Ovary (tissue), 9 donors: Measurements from ENCODE around the gene TMEM139. TPM values are rescaled to one million over a fixed set of nuclear protein-coding genes. Genes with fewer than 3 reads are reported as not detected.

ENCODE experiments used
- DNase-seq, 5 donors: peaks; one replicate each; pipeline ENCODE4 v3.0.0-alpha.2; 2019 to 2020
- H3K27ac ChIP-seq, 2 donors: fragments of 200-600 bp; one replicate each; pipeline versions ENCODE4 v1.5.1 to v1.8.0; 2019 to 2022
- H3K27me3 ChIP-seq: fragments of 200-600 bp; one replicate; pipeline ENCODE4 v1.8.0; 2022
- H3K36me3 ChIP-seq: fragments of 200-600 bp; sonication (generic); one replicate; pipeline ENCODE4 v1.5.1; 2019
- H3K4me1 ChIP-seq: one replicate; pipeline ENCODE4 v1.8.1; 2013; ENCODE audit warnings: mild to moderate bottlenecking, moderate library complexity; ENCODE audit not compliant: insufficient read depth
- H3K4me3 ChIP-seq: fragments of 200-600 bp; sonication (generic); one replicate; pipeline ENCODE4 v1.5.1; 2017
- H3K9me3 ChIP-seq, 2 donors: fragments of 200-600 bp in 1 of 2; sonication (generic) in 1 of 2; one replicate each; pipeline versions ENCODE4 v1.5.1 to v1.8.1; 2013 to 2019; ENCODE audit warnings: mild to moderate bottlenecking in 1 of 2, moderate library complexity in 1 of 2
- EP300 ChIP-seq: sonication (generic); formaldehyde crosslinking; IDR thresholded peaks from one replicate; pipeline ENCODE4 v1.6.1; 2017; ENCODE audit warnings: antibody characterized with exemption
- POLR2A ChIP-seq: fragments of 450-650 bp; IDR thresholded peaks from one replicate; pipeline ENCODE4 v1.6.1; 2017; ENCODE audit warnings: antibody characterized with exemption, mild to moderate bottlenecking, moderate library complexity
- WGBS, 3 donors: extraction: QIAGEN DNeasy Blood & Tissue Kit in 1 of 3; methylation state at CpG; one replicate each; pipeline versions ENCODE4 v1.1.5 to v1.1.7; 2013 to 2017; 5-methylcytosine and 5-hydroxymethylcytosine counted together
- intact Hi-C, 4 donors: fragments of 100-400 bp; cut with DNase I; formaldehyde crosslinking; loops; one replicate each; pipeline versions ENCODE4 v1.11.0 to v1.15.1; 2022 to 2023
- polyA plus RNA-seq, 2 donors: library from polyadenylated mRNA; stranded (reverse); fragments of 200-250 nt in 1 of 2; fragments of 350-450 nt in 1 of 2; fragmentation: Illumina TruSeq in 1 of 2; extraction: RNeasy Lipid Tissue Mini Kit (QIAGEN cat#74804) in 1 of 2; gene quantifications; one replicate each; pipeline ENCODE4 v1.2.3, GENCODE V29; 2013 to 2014
- total RNA-seq, 7 donors: library from RNA; depleted of rRNA in 2 of 7; stranded (reverse); fragments of >200 nt in 2 of 7; fragmentation: NEBNext Ultra II Directional in 3 of 7; extraction: Animal tissue kit (Norgen Biotek cat#: 25700) in 3 of 7; gene quantifications; one replicate each; pipeline versions ENCODE4 v1.1.0 to v1.2.4, GENCODE V29; 2016 to 2023
- TF ChIP-seq, protein P1 (sequence below), 3 donors: fragments of 450-650 bp in 2 of 3; fragments of 200-600 bp in 1 of 3; IDR thresholded peaks; one replicate each; pipeline versions ENCODE4 v1.5.1 to v1.8.0; 2016 to 2022; ENCODE audit warnings: antibody characterized with exemption in 3 of 3, mild to moderate bottlenecking in 1 of 3
- donor health status: DM: no; HTN: no; CAD: no; lungs with moderate emphysema.
- donor health status: DM: no; HTN: no; CAD: no.
- donor health status: Bipolar disorder and iron deficiency.
- donor health status: DM: yes; HTN: yes; CAD: no.
- donor health status: DM: no; HTN: no; CAD: no.
- donor health status: DM: yes; HTN: yes; CAD: no.

The TMEM139 gene
- total and polyA plus RNA-seq, 9 donors, result 0.35 to 10.8 (median 0.61) TPM

DNA sequence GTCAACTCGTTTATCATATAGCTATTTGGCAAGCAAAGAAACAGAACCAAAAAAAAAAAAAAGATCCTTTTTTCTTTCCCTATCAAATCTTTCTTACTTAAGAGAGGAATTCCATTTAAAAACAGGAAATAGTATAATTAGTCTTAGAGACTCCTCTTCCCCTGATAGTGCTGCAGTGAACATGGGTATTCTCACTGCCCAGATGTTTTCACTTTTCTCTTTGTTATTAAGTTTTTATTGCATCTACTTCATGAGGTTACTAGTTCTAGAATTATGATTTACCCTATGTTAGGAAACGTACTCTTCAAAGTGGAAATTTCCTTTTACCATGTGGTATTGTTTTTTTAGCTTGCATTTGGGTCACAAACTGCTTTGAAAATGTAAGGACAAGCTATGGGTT is 11.9 kb downstream of the TMEM139 start:
- TF ChIP-seq EP300 (no peak), POLR2A (no peak)
- TF ChIP-seq, protein P1, sequence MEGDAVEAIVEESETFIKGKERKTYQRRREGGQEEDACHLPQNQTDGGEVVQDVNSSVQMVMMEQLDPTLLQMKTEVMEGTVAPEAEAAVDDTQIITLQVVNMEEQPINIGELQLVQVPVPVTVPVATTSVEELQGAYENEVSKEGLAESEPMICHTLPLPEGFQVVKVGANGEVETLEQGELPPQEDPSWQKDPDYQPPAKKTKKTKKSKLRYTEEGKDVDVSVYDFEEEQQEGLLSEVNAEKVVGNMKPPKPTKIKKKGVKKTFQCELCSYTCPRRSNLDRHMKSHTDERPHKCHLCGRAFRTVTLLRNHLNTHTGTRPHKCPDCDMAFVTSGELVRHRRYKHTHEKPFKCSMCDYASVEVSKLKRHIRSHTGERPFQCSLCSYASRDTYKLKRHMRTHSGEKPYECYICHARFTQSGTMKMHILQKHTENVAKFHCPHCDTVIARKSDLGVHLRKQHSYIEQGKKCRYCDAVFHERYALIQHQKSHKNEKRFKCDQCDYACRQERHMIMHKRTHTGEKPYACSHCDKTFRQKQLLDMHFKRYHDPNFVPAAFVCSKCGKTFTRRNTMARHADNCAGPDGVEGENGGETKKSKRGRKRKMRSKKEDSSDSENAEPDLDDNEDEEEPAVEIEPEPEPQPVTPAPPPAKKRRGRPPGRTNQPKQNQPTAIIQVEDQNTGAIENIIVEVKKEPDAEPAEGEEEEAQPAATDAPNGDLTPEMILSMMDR (IDR thresholded peaks at IDR 0.05), result no peak
- no peaks in the 10 kb centered on the region for H3K9me3 ChIP-seq
- H3K4me3 ChIP-seq, result no peak overlapping the region
- H3K36me3 ChIP-seq, result no peaks in the 10 kb centered on the region
- no peak for DNase-seq
- H3K4me1 ChIP-seq, result no peaks in the 10 kb centered on the region
- 29 to 34% (median 31%) methylated on average over 2 of the region's 2 CpGs for WGBS, 3 donors
- no peak overlapping the region for H3K27ac ChIP-seq
- no peaks in the 10 kb centered on the region for H3K27me3 ChIP-seq
- intact Hi-C loops, result no loop called here

DNA sequence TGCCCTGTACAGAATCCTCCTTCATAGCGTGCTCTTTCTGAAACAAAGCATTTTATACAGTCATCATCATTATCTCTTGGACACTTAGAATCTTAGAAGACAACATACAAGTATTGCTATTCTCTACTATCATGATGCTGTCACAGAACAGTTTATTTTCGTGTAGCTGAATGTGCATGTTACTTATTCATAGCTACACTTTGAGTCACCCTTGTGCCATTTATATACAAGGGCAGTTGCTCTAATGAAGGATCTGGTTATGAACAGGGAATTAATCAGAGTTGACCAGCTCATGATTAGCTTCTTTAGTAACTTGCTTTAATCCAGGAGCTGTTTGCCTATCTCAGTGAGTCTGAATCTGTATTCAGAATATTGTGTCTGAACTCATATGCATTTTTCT is 14.6 kb downstream of the TMEM139 start:
- no peak for DNase-seq
- intact Hi-C loops, result no loop called here
- Histone ChIP-seq H3K27ac (no peak overlapping the region), H3K9me3 (no peaks in the 10 kb centered on the region), H3K4me3 (no peak overlapping the region), H3K4me1 (no peaks in the 10 kb centered on the region), H3K27me3 (no peaks in the 10 kb centered on the region), H3K36me3 (no peaks in the 10 kb centered on the region)
- TF ChIP-seq POLR2A (no peak), EP300 (no peak)
- TF ChIP-seq, protein P1 (IDR thresholded peaks at IDR 0.05), result no peak
- 82 to 86% (median 85%) methylated on average over 2 of the region's 2 CpGs for WGBS, 3 donors

DNA sequence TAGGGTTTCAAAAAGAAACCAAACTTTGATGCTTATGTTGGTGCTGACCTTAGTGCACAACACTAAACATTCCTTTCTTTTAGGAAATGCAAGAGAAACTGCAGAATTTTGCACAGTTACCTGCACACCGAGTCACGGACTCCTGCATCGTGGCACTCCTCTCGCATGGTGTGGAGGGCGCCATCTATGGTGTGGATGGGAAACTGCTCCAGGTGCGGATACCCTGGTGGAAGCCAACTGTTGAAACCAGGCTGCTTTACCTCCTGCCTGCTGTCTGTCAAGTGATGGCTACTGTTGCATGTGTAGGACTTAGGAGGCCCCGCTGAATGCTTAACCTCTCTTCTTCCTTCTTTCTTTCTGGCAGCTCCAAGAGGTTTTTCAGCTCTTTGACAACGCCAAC is 15.1 kb downstream of the TMEM139 start:
- TF ChIP-seq POLR2A, result no peak
- no peak for DNase-seq
- intact Hi-C loops, result loop anchor here in 2 of 4 donors (10.0 kb wide), 1 partner anchor 55 kb away; no protein-coding TSS in a partner anchor
- WGBS, 3 donors, result 73 to 81% (median 77%) methylated on average over 8 of the region's 8 CpGs
- Histone ChIP-seq H3K9me3 (no peaks in the 10 kb centered on the region), H3K4me1 (no peaks in the 10 kb centered on the region), H3K27ac (no peak overlapping the region), H3K27me3 (no peaks in the 10 kb centered on the region), H3K36me3 (no peaks in the 10 kb centered on the region), H3K4me3 (no peak overlapping the region)

DNA sequence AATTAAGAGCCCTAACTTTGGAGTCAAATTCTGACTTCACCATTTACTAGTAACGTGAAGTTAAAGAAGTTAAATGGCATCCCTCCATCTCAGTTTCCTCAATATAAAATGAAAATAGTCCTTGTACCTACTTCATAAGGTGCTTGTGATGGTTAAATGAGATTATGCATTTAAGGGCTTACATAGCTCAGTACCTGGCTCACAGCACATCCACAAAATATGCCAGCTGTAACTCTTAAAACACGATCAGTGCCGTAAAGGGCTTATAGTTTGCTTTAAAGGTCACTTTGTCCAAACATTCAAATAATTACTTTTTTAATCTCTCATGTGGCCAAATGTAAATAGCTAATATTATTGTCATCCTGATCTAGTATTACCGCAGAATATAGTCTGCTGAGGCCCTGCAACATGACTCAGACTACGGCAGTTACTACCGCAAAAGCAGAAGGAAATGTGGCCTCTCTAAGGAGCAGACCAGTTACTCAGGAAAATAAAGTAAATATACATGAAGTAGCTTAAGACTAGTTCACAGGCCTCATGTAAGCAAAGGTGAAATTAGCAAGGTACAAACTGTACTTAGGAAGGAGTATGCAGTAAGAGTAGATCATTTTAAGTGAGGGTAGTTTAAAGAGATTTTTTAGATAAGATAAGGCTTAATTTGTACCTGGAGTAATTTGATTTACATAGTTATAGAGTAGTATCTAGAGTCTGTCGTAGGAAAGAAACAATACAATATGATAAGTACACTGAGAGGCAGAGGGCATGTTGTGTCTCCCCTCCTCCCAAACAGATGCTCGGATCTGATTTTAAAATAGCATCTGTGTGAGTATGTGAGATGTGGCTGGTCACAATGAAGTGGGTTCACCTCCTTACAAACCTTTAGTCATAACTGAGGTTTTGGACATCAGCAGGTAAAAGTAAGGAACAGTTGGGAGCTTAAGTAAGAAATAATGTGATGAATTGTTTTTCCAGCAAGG is 16.5 kb downstream of the TMEM139 start:
- no peaks in the 10 kb centered on the region for H3K36me3 ChIP-seq
- intact Hi-C loops, result loop anchor here in 2 of 4 donors (10.0 kb wide), 1 partner anchor 56 kb away; no protein-coding TSS in a partner anchor
- TF ChIP-seq POLR2A, result no peak
- TF ChIP-seq EP300, result no peak
- TF ChIP-seq, protein P1 (IDR thresholded peaks at IDR 0.05), result no peak
- WGBS, 3 donors, result 74 to 82% (median 80%) methylated on average over 8 of the region's 8 CpGs
- no peaks in the 10 kb centered on the region for H3K4me1 ChIP-seq
- H3K9me3 ChIP-seq, result no peaks in the 10 kb centered on the region
- H3K27me3 ChIP-seq, result no peaks in the 10 kb centered on the region
- H3K4me3 ChIP-seq, result no peak overlapping the region
- no peak overlapping the region for H3K27ac ChIP-seq
- no peak for DNase-seq

DNA sequence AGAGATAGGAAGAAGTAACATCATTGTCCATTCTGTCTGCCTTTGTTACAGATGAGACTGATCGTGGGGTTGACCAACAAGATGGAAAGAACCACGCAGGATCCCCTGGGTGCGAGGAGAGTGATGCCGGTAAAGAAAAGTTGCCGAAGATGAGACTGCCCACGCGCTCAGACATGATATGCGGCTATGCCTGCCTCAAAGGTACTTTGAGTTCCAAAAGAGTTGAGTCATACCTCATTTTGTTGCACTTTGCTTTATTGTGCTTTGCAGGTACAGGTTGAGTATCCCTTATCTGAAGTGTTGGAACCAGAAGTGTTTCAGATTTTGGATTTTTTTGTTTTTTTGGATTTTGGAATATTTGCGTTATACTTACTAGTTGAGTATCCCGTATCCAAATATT is 19.0 kb downstream of the TMEM139 start:
- 94 to 96% (median 94%) methylated on average over 10 of the region's 10 CpGs for WGBS, 3 donors
- Histone ChIP-seq H3K27ac (no peak overlapping the region), H3K4me1 (no peaks in the 10 kb centered on the region), H3K4me3 (no peak overlapping the region), H3K36me3 (no peaks in the 10 kb centered on the region), H3K27me3 (no peaks in the 10 kb centered on the region), H3K9me3 (no peaks in the 10 kb centered on the region)
- intact Hi-C loops, result loop anchor here in 2 of 4 donors (10.0 kb wide), 1 partner anchor 59 kb away; no protein-coding TSS in a partner anchor
- DNase-seq, result no peak
- TF ChIP-seq EP300, result no peak
- TF ChIP-seq, protein P1 (IDR thresholded peaks at IDR 0.05), result no peak
- TF ChIP-seq POLR2A, result no peak
